ENCODE results near the gene KLHL30. TPM values are rescaled to one million over a fixed set of nuclear protein-coding genes. Genes with fewer than 3 reads are reported as not detected.

The KLHL30 gene
- total RNA-seq, result under 1 TPM; 0.20 to 0.67 (median 0.38) TPM

GRCh38 chr2:238138331-238139195, at the start of gene KLHL30:
Gene KLHL30, plus strand, starts transcription at chr2:238138668. Its CDS starts 2,087 bp downstream, at chr2:238140755.
- Histone ChIP-seq H3K27ac (no peak within 1 kb of the TSS), H3K4me1 (peaks cover 8 to 25% of the 10 kb centered on the region in 2 donors), H3K27me3 (no peaks in the 10 kb centered on the region), H3K9me3 (no peaks in the 10 kb centered on the region), H3K4me3 (replicated peaks in 1 of 3) (no peak within 1 kb of the TSS), H3K36me3 (no peaks in the 10 kb centered on the region)
- intact Hi-C loops (cut with DNase I), result no loop called here
- peak; percentile 28 to 34 for DNase-seq
- 63 to 70% methylated on average over 12 to 13 of the region's 22 CpGs for WGBS, 2 donors
- TF ChIP-seq POLR2A (IDR thresholded peaks at IDR 0.05), result no peak
- TF ChIP-seq CTCF (IDR thresholded peaks at IDR 0.05), result no peak

- Histone ChIP-seq H3K36me3 (no peaks in the 10 kb centered on the region), H3K4me3 (replicated peaks in 1 of 3) (no peak overlapping the region), H3K4me1 (no peaks in the 10 kb centered on the region), H3K27ac (no peak overlapping the region), H3K27me3 (no peaks in the 10 kb centered on the region), H3K9me3 (no peaks in the 10 kb centered on the region)
- 92 to 95% methylated on average over 4 of the region's 4 CpGs for WGBS, 2 donors
- DNase-seq, result no peak
- intact Hi-C loops (cut with DNase I), result no loop called here
- no peak for TF ChIP-seq POLR2A (IDR thresholded peaks at IDR 0.05)
Measured at GRCh38 chr2:238090887-238091286, 47.6 kb upstream of the KLHL30 start.

GRCh38 chr2:238091436-238092060, 46.9 kb upstream of the KLHL30 start:
- no peaks in the 10 kb centered on the region for H3K4me1 ChIP-seq
- TF ChIP-seq CTCF (IDR thresholded peaks at IDR 0.05), result no peak
- H3K27me3 ChIP-seq, result no peaks in the 10 kb centered on the region
- intact Hi-C loops (cut with DNase I), result no loop called here
- H3K4me3 ChIP-seq (replicated peaks in 1 of 3), result no peak overlapping the region
- H3K9me3 ChIP-seq, result no peaks in the 10 kb centered on the region
- no peak overlapping the region for H3K27ac ChIP-seq
- DNase-seq, result no peak
- 94 to 95% methylated on average over 16 of the region's 16 CpGs for WGBS, 2 donors
- H3K36me3 ChIP-seq, result no peaks in the 10 kb centered on the region

GRCh38 chr2:238092486-238093035, 45.9 kb upstream of the KLHL30 start:
- no peak for DNase-seq
- intact Hi-C loops (cut with DNase I), result no loop called here
- no peak overlapping the region for H3K4me3 ChIP-seq (replicated peaks in 1 of 3)
- H3K9me3 ChIP-seq, result no peaks in the 10 kb centered on the region
- H3K36me3 ChIP-seq, result no peaks in the 10 kb centered on the region
- 94 to 95% methylated on average over 12 of the region's 12 CpGs for WGBS, 2 donors
- no peaks in the 10 kb centered on the region for H3K4me1 ChIP-seq
- H3K27ac ChIP-seq, result no peak overlapping the region
- TF ChIP-seq CTCF (IDR thresholded peaks at IDR 0.05) (no peak), POLR2A (IDR thresholded peaks at IDR 0.05) (no peak)
- H3K27me3 ChIP-seq, result no peaks in the 10 kb centered on the region

GRCh38 chr2:238093181-238094140, 45.0 kb upstream of the KLHL30 start:
- DNase-seq, result no peak
- Histone ChIP-seq H3K9me3 (no peaks in the 10 kb centered on the region), H3K27me3 (no peaks in the 10 kb centered on the region), H3K27ac (no peak overlapping the region), H3K4me1 (no peaks in the 10 kb centered on the region), H3K4me3 (replicated peaks in 1 of 3) (no peak overlapping the region), H3K36me3 (no peaks in the 10 kb centered on the region)
- no peak for TF ChIP-seq CTCF (IDR thresholded peaks at IDR 0.05)
- intact Hi-C loops (cut with DNase I), result no loop called here
- WGBS, 2 donors, result 84 to 85% methylated on average over 22 to 26 of the region's 26 CpGs
